ENCODE measurements around the gene SOCS6. TPM values are rescaled to one million over a fixed set of nuclear protein-coding genes. Genes with fewer than 3 reads are reported as not detected.
A peak's percentile ranks its signal among the peaks of the same experiment; 100 is the strongest.
"Not testable (repeated sequence)": the region's sequence is repeated elsewhere in the genome, so short reads cannot be mapped to it uniquely, and the experiment has no call there.

SOCS6 gene
- 18.7 TPM for total RNA-seq

DNA sequence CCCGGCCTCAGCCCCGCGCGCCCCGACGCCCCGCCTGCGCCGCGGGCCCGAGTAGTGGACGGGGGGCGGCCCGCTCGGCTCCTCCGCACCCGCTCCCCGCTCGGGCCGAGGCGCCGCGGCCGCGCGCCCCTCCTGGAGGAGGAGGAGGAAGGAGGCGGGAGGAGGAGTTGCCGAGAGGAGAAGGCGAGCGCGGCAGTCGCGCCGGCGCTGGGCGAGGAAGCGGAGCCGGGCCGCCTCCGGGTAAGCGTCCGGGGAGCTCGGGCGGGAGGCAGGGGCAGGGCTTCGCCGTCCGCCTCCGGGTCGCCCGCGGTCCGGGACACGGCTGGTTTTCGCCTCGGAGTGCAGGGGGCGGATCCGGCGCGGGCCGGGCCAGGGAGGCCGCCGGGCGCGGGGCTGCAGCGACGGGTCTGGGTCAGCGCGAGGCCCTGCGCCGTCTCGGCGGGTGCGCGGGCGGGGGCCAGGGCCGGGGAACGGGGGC, at the start of gene SOCS6:
Gene SOCS6 (plus strand): TSS at position 195 of the 478 bp plus-strand sequence. CDS start 35,624 bp downstream, outside the sequence.
- DNase-seq = peak; percentile 12

GRCh38 chr18:70243131-70243929, 45.5 kb upstream of the SOCS6 start:
- no peak for DNase-seq

DNA sequence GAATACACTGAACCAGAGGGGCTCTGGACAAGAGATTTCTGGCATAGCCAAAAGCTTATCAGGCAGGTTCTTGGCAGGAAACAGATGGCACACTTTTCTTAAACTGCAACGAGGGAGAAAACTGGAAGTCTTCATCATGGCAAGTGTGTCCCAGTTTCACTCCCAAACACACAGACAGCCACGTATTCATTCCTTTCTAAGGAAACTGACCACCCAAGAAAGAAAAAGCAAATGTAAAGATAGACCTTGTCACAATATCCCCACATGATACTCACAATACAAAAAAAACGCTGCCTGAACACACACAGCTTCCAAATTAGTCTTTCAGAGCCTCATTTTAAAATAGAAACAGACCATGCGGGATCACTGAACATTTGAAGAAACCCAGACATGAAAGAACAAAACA, 42.8 kb upstream of the SOCS6 start:
- DNase-seq = no peak

DNA sequence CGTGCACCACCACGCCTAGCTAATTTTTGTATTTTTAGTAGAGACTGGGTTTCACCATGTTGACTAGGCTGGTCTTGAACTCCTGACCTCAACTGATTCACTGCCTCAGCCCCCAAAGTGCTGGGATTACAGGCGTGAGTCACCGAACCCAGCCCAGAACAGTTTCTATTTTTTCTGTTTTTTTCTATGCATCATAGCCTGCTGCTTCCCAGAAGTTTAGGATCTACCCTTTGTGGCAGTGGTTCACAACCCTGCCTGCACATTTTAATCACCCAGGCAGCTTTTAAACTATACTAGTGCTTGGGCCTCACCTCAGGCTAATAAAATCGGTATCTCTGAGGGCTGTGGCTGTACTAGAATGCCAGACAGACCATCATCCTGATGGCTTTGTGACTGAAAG, 39.7 kb upstream of the SOCS6 start:
- DNase-seq = no peak

- DNase-seq = not testable (repeated sequence)
Measured at GRCh38 chr18:70249861-70250260, 39.0 kb upstream of the SOCS6 start.

DNA sequence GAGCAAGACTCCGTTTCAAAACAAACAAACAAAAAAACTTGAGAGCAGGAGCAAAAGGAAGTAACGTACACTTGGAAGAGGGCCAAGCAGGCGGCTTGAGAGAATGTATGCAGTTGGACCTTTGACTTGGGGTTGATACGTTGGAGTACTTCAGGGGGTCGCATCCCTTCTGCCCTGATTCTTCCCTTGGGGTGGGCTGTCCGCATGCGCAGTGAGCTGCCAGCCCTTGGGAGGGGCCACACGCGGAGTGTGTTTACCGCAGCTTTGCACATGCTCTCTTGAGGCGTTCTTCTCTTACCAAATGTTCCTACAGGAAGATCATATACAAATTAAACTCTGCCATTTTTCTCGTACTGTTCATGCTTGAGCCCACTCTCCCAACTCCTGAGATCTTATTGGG, 38.1 kb upstream of the SOCS6 start:
- DNase-seq = no peak

GRCh38 chr18:70256184-70256583, 32.7 kb upstream of the SOCS6 start:
- no peak for DNase-seq

- DNase-seq = no peak
Measured at GRCh38 chr18:70256994-70257393, 31.9 kb upstream of the SOCS6 start.

DNA sequence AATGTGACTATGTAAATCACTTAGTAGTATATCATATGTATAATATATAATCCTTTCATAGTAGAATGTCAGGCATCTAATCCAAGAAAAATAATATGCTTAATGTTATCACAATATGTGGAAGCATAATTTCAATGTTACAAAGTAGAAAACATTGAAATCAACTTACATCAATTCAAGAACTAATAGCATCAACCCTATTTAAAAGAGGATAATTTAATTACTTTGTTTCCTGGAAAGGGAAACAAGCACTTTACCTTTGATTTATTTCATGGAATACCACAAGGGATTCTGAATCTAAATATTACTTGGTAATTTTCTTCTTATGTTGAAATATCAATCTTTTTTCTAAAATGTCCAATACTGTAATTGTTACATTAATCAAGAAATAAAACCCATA, 30.6 kb upstream of the SOCS6 start:
- DNase-seq = no peak

GRCh38 chr18:70260683-70261082, 28.2 kb upstream of the SOCS6 start:
- DNase-seq = no peak

DNA sequence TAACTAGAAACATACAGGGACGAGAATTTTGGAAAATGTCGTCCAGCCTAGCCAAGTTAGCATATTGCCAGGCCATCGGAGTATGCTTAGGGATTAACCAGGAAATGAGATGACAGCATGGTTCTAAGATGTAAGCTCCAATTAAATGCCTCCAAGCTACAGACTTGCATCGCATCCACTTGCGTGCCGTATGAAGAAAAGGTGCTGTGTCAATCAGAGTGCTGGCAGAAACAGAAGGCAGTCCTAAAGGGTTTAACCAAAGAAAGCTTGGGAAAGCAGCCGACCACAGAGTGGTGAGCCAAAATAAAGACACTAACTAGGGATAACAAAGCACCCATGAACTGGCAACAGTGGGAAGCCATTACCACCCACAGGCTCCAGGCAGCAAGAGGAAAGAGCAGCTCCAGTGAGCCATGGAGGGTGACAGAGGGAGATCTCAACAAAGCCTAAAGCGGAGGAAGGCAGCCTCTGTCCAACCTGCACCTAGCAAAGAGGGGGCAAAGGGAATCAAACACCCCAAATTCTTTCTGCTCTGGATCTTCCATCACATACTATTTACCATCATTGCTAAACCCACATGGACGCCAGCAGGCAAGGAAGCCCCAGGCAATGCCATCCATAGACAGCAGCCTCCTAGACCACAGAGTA, 27.6 kb upstream of the SOCS6 start:
- no peak for DNase-seq

DNA sequence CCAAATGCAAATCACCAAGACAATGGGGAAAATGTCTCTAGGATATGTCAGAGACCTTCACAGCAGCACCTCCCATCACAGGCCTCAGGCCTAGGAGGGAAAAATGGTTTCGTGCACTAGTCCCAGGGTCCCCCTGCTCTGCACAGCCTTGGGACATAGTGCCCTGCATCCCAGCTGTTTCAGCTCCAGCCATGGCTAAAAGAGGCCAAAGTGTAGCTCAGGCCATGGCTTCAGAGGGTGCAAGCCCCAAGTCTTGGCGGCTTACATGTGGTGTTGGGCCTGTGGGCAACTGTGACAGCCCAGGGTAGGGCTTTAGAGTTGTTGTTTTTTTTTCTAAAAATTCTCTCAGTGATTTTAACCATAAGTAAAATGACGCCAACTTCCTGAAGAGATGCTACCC, 25.5 kb upstream of the SOCS6 start:
- no peak for DNase-seq

DNA sequence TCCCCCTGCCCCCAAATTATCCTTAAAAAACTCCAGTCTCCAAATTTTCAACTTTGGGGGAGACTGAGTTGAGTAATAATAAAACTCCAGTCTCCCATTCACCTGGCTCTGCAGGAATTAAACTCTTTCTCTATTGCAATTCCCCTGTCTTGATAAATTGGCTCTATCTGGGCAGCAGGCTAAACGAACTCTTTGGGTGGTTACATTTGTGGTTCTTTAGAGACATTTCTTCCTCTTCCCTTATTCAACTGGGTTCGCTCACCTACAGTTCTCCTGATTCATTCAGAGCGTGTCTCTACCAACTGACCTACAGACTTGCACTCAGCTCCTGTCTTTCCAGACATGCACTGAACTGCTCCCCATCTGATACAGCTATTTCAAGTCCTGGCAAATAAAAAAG, 17.1 kb upstream of the SOCS6 start:
- DNase-seq = no peak

GRCh38 chr18:70273021-70273420, 15.8 kb upstream of the SOCS6 start:
- no peak for DNase-seq

DNA sequence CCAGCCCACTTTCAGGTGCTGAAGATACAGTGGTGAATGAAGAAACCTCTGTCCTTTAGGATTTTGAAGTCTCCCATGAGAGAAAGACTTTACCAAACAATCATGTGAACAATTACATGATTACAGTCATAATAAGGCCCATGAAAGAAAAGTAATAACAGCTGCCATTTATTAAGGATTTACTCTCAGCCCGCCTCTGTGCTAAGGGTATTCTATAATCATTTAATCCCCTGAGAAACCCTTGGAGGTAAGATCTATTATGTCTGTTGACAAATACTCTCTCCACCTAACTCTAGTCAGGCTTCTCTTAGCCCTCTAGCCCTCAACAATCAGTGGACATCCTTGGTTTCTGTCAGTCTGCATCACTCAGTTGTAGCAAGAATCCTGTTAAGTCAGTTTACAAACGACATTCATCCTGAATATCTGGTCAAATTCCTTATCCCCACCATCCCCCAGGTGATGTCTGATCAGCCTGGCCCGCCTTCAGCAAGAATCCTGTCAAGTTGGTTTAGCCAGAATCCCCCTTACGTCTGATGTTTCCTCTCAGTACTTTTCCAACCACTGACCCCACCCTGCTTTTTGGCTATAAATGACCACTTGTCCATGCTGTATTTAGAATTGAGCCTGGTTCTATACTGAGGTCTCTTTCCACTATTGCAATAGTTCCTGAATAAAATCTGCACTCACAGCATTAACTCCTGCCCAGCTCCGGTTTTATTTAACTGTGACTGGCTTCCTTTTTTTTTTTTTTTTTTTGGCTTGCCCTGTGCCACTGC, 12.2 kb upstream of the SOCS6 start:
- DNase-seq = no peak

DNA sequence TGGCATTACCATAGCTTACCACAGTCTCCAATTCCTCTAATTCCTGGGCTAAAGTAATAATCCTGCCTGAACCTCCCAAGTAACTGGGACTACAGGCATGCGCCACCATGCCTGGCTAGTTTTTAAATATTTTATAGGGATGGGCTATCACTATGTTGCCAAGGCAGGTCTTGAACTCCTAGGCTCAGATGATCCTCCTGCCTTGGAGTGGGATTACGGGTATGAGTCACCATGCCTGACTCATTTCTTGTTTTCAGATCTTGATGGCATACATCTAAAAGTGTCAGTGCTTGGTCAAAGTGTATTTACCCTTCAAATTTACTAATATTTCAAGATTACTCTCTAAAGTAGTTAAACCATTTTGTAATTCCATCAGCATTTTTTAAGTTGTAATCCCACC, 9.4 kb upstream of the SOCS6 start:
- DNase-seq = no peak

GRCh38 chr18:70280007-70280925, 8.6 kb upstream of the SOCS6 start:
- DNase-seq = no peak

- DNase-seq = no peak
Measured at GRCh38 chr18:70284976-70285620, 3.7 kb upstream of the SOCS6 start.

DNA sequence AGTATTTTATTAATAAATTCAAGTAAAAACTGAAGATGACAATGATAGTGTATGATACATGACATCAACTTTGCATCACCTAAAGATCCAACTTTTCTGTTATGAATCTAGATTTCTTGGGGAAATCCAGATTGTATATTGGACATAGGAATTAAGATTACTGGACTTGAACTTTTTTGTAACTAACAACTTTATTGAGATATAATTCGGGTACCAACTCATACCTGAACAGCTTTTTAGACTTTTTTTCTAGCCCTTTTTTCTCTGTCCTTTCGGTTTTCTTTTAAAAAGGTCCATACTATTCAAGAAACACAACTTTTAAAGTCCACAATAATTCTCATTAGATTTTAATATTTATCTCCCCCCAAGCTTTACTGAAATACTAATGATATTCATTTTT, 1.1 kb upstream of the SOCS6 start:
- no peak for DNase-seq

DNA sequence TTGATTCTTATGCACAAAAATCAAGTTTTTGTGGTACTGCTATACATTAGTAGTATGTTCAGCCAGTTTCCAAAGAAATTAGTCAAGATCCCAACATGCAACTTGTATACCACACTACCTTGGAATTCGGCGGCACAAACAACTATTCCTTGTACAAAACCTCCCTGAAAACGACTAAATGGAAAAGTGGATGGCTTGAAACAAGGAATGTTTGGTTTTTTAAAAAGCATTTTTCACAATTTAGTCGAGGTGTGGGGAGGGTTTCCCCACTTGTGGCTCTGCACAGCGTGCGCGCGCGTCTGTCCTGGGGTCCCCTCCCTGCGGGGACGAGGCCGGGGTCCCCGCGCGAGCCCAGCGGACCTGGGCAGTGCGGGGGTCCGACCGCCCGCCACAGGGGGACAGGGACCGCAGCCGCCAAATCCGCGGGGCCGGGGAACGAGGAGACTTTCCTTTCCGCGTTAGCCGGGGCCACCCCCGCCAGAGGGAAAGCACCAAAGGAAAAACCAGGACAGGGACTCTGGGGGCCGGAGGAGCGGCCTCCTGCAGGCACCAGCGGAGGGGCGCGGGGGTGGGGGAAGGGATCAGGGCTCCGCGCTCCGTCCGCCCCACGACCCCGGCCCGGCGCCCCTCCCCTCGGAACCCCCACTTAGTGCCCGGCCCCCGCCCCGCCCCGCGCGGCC, 534 bp upstream of the SOCS6 start:
- no peak for DNase-seq

Measured in skin of body (tissue), 2 donors.